HG03469 (cell line): Measurements from ENCODE around the gene POLH.
"Not testable (repeated sequence)": the region's sequence is repeated elsewhere in the genome, so short reads cannot be mapped to it uniquely, and the experiment has no call there.

ENCODE experiments used
- ATAC-seq: cut with Tn5 transposase; IDR thresholded peaks from one replicate; pipeline ENCODE4 v1.9.1; 2021; ENCODE audit warnings: mild to moderate bottlenecking, moderate library complexity, moderate number of reproducible peaks; ENCODE audit not compliant: unreplicated experiment

Gene POLH

DNA sequence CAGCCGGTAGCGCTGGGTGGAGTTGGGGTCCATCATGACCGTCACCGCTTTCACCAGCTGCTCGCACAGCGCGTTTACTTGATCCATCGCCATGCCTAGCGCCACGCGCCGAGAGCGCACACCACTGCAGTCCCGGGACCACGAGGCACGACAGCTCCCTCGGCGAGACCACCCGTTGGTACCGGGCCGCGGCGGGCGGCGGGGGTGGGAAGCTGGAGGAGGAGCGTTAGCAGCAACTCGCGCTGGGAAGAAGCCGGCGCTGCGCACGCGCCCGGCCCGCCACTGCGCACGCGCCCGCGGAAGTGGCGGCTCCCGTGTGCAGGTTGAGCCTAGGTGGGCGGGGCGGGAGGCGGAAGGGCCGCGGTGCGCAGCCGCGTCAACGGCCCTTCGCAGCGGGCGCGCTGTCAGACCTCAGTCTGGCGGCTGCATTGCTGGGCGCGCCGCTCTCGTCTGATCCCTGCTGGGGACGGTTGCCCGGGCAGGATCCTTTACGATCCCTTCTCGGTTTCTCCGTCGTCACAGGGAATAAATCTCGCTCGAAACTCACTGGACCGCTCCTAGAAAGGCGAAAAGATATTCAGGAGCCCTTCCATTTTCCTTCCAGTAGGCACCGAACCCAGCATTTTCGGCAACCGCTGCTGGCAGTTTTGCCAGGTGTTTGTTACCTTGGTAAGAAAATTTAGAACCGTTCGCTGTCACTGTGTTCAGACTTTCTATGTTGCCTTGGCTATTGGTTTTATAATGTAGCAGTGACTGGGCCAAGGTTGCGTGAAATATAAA lies at the start of gene POLH, which contains the start of gene XPO5:
Gene POLH (plus strand): TSS at position 414 of the 780 bp plus-strand sequence. CDS start 6,135 bp downstream, outside the sequence.
Gene XPO5 (minus strand): TSS at position 267 of the 780 bp plus-strand sequence. CDS start 174 bp downstream, at position 93.
- ATAC-seq, result peak; percentile 50

DNA sequence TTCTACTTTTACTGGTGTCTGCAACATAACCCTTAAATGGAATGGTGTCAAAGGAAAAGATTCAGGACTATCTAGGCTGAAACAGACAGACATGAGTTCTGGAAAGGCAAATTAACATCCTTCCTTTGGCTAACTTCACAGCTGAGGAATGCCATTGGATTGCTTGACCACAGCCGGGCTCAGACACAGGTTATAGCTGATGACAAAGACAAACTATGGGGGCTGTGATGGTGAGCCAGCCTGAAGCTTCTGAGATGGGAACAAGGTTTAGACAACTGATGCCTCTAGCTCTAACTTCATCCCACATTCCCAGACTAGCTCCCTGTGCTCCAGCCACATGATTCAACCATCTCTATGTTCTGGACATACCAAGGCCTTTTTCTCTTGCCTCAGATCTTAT lies 43.8 kb upstream of the POLH start:
- no peak for ATAC-seq

DNA sequence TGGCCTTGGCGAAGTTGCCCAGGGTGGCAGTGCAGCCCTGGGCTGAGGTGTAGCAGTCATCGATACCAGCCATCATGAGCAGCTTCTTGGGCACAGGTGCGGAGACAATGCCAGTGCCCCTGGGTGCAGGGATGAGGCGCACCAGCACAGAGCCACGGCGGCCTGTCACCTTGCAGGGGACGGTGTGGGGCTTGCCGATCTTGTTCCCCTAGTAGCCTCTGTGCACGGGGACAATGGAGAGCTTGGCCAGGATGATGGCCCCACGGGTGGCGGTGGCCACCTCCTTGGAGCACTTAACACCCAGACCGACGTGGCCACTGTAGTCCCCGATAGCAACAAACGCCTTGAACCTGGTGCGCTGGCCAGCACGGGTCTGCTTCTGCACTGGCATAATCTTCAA lies 37.0 kb upstream of the POLH start:
- ATAC-seq, result not testable (repeated sequence)

DNA sequence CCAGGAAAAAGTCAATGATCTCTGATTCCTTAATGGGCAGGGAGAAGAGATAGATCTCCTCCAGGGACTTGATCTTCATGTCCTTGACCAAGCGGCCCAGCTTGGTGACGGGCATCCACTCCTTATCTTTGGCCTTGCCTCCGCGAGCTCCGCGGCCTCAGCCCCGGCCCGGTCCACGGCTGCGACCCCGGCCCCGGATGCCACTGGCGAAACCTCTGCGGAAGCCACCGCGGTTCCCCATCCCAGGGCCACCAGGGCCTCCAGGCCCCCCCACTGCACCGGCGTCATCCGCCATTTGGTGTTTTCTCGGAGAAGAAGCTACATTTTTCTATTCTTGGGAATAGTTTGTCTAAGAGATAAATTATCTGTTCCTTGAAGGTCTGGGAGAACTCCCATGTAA lies 36.6 kb upstream of the POLH start:
- ATAC-seq, result not testable (repeated sequence)

DNA sequence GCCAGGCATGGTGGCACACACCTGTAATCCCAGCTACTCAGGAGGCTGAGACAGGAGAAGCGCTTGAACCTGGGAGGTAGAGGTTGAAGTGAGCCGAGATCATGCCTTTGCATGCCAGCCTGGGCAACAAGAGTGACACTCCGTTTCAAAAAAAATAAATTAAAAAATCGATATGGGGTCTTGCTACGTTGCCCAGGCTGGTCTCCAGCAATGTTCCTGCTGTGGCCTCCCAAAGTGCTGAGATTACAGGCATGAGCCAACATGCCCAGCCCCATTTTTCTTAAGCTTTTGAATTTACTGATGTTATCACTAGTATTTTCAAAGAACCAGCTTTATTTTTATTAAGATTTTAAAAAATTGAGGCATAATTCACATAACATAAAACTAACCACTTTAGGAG lies 35.5 kb upstream of the POLH start:
- no peak for ATAC-seq

DNA sequence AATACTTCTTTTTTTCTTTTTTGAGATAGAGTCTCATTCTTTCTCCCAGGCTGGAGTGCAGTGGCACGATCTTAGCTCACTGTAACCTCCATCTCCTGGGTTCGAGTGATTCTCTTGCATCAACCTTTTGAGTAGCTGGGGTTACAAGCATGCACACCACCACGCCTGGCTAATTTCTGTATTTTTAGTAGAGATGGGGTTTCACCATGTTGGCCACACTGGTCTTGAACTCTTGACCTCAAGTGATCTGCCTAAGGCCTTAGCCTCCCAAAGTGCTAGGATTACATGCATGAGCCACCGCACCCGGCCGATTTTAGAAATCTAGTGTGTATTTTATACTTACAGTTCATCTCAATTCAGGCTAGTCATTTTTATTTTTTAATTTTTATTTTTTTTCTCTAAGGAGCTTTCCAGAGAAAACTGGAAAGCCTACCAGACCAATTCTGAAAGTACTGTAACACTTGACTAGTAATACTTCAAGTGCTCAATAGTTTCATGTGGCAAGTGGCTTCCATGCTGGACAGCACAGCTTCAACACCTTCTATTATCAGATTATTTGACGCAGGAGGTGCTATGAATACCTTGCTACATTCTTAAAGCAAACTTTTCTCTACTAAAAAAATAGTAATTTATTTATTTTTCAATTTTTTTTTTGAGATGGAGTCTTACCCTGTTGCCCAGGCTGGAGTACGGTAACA lies 34.1 kb upstream of the POLH start:
- no peak for ATAC-seq

DNA sequence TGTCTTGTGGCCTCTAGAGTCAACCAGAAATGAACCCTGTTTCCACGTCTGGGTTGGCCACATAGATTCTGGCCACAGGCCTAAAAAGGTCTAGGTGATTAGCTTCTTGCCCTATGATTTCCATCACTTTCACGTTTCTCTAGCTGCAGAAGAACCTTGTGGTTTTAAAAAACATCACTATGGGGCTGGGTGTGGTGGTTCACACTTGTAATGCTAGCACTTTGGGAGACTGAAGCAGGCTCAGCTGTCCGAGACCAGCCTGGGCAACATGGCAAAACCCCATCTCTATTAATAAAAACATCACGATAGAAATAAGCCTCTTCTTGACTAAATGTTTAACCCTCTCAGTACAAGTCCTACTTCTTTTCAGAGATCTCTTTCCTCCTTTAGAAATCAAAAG lies 31.5 kb upstream of the POLH start:
- no peak for ATAC-seq

DNA sequence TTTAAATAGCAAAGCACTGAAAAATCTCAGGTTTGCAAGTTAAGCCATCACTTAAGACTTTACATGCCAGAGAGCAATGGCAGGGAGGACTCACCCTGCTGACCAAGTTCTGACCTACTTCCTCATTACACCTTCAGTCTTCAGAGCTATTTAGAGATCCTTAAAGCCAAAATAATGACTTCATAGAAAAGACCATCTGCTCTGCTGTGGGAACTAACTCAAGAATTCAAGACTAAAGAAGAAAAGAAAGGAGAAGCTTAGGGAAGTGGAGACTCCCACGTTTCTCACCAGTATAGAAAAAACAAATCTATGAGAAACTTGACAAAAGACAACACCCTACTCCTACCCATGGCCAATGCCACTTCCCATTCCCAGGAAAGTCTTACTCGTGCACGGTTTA lies 28.8 kb upstream of the POLH start:
- ATAC-seq, result no peak

DNA sequence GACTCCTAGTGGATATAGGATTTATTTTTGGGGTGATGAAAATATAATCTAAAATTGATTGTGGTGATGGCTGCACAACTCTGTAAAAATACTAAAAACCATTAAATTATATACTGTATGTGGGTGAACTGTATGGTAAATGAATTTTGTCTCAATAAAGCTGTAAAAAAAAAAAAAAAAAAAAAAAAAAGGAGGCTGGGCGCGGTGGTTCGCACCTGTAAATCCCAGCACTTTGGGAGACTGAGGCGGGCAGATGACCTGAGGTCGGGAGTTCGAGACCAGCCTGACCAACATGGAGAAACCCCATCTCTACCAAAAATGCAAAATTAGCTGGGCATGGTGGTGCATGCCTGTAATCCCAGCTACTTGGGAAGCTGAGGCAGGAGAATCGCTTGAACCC lies 18.4 kb upstream of the POLH start:
- ATAC-seq, result not testable (repeated sequence)

DNA sequence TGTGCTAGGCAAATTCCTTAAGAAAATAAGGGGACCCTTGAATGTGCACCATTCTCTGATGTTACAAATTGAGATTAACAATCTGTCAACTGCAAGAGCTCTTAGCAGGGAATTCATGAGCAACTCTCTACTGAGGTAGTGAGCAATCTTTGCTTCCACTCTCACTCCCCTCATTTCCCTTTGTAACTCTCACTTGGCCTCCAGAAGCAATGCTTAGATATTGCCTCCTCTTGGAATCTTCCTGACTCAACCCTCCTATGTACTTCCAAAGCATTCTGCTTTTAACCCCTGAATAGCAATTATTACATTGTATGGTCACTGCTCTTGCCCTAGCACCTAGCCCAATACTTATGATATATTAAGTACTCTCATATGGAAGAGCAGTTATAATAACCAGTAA lies 16.7 kb upstream of the POLH start:
- ATAC-seq, result no peak

DNA sequence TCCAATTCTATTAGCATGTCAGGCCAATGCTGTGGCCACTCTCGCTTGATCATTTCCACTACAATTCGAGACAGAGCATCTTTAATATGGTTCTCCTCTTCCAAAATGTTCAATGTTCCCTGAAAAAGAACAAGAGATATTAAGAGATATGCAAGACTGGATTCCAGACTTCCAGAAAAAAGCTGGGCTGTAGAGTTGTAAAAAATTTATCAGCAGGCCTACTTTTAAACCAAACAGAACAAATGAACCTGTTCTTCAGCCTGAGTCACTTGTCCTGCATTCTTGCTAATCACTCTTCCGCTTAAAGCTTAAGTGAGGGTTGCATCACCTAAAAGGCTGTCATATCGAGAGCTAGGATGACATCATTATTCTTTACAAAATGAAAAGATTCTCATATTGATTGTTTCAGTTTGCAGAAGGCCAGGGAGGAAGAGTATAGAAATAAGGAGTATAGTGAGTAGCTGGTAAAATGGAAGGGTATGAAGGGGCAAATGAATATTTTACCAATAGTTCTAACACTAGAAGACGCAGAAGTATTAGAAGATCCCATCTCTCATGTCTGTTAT lies 5.0 kb upstream of the POLH start:
- ATAC-seq, result no peak

DNA sequence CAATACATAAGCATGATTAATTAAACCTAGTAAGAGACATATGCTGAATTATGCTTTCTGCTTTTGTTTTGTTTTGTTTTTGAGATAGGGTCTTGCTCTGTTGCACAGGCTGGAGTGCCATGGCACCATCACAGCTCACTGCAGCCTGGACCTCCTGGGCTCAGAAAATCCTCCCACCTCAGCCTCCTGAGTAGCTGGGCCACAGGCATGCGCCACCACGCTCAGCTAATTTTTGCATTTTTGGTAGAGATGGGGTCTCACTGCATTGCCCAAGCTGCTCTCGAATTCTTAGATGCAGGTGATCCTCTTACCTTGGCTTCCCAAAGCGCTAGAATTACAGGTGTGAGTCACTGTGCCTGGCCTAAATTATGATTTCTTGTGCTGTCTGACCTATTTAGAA lies 4.0 kb upstream of the POLH start:
- no peak for ATAC-seq

DNA sequence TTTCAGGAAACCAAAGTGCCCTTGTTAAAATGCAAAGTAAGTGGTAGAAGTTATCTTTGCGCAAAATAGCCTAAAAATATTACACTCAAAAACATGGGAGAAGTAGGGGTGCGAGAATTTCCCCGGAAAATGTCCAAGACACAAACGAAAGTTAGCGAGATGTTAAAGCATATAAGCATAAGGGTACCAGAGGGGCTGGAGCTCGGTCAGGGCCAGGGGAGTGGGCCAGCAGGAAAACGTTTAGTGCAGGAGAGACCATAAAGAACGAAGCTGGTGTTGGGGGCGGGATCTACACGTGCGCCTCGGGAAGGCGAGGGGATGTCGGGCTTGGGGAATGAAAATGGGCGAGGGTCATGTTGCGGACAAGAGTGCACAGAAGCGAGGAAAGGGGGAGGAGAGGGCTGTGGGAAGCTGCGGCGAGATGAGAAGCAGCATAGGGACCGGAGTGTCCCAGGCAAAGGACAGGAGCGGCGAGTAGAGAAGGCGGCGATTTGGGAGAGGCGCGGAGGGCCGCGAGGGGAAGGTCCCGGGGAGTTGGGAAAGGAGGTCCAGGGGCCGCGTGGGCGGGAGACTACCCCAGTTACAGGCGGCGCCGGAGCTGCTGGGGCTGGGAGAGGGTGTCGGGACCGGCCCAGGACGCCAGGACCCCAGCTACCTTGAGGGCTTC lies 747 bp upstream of the POLH start:
- ATAC-seq, result no peak

DNA sequence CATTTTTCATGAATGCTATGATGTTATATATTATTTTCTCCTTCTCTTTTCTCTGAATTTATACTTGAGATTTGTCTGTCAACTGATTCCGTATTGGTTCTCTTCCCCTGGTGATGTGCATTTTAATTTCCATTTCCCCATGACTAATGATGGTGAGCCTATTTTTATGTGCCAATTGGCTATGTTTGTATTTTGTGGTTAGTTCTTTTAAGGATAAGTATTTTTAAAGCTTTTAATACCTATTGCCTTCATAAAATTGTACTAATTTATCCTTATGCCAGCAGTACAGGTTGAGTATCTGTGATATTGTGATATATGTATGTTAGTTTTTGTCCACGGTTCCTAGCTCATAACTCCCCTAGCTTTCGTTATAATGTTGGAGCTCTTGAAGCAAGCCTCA lies 2.8 kb downstream of the POLH start:
- ATAC-seq, result no peak

DNA sequence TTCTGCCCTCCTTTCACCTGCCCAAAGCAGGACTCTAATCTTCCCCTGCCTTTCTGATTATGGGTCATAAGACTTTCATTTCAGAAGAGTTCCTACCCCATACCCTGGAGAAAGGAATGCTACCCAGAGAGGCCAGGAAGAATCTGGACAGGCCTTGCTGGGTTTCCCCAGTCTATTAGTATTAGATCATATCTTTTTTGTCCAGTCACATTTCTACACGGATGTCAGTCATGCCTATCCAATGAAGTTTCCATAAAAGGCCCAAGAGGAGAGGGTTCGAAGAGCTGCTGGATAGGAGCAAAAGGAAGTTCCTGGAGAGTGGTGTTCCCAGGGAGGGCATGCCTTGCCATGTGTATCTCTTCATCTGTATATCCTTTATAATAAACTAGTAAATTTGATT lies 3.2 kb downstream of the POLH start:
- no peak for ATAC-seq

DNA sequence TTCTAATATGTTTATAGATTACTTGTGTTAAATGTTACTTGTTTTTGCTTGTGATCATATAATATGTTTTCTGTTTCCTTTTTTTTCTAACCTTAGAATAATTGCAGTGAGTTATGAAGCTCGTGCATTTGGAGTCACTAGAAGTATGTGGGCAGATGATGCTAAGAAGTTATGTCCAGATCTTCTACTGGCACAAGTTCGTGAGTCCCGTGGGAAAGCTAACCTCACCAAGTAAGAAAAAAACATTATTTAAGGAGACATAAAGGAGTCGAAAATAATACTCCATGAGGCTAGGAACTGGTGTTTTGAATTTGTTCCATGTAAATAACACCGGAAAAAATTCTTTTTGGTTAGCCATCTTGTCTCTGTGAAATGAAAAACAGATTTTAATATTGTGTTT lies 6.9 kb downstream of the POLH start:
- ATAC-seq, result no peak

DNA sequence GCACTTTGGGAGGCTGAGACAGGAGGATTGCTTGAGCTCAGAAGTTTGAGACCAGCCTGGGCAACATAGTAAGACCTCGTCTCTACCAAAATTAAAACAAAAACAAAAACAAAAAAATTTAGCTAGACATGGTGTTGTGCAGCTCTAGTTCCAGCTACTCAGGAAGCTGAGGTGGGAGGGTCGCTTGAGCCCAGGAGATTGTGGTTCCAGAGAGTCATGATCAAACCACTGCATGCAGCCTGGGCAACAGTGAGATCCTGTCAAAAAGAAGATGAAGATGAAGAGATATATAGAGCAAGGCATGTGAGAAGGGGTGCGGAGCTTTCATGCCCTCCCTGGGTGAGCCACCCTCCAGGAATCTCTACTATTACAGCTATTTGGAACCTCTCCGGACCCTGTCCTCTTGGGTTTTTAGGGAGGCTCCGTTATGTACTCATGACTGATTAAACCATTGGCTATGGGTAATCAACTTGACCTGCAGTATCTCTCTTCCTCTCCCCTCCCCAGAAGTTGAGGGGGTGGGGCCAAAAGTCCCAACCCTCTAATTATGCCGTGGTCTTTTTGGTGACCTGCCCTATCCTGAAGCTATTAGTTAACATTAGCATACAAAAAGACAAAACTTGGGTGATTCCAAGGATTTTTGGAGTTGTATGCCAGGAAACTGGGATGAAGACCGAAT lies 9.0 kb downstream of the POLH start:
- no peak for ATAC-seq

DNA sequence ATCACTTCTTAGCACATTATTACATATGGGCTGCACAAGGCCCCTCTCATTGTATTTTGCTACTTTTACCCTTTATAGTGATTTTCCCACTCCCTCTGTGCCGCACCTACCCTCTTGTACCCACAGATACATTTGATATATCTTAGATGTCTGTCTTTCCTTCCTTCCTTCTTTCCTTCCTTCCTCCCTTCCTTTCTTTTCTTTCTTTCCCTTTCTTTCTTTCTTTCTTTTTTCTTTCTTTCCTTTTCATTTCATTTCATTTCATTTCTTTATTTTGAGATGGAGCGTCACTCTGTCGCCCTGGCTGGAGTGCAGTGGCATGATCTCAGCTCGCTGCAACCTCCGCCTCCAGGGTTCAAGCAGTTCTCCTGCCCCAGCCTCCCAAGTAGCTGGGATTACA lies 12.2 kb downstream of the POLH start:
- no peak for ATAC-seq

DNA sequence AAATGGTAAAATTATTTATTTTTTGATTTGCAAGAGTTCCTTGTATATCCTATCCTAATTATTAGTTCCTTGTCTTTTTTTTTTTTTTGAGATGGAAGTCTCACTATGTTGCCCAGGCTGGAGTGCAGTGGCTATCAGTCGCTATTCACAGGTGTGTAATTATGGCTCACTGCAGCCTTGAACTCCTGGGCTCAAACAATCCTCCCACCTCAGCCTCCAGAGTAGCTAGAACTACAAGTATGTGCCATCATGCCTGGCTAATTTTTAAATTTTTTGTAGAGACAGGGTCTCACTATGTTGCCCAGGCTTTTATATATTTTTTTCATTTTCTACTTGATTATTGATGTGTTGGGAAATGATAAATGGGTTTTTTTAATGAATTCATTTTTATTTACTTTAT lies 13.6 kb downstream of the POLH start:
- not testable (repeated sequence) for ATAC-seq

DNA sequence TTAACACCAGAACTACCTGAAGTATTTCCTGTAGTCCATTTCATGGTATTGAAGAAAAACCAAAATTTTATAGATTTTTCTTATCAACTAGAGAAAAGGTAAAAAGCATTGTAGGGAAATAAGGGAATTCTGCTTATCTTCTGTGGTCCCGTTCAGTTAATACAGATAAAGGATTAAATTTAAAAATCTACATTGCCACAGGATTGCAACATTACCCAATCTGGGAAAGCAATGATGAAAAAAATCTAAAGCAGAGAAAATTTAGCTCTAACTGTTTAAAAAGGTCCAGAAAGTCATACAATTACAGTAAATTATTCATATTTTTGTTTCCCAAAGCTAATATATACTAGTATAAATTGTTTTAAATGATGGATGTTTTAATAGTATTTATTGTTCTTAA lies 18.0 kb downstream of the POLH start:
- ATAC-seq, result no peak

DNA sequence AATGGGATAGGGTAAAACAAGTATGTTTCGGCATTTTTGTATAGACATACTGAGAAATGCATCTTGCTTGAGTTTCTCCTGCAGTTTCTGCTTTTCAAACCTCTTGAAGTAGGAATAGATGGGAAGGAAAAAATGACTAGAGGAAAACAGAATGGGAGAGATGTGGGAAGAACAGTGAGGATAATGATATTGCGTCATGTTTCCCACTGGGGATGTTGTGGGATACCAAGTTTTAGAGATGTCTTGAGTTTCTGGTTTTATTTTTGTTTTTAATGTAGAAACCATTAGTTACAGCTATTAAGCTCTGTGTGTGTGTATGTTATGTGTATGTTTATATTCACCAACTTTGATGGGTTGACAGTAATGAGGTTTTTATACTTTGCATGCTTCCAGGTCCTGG lies 24.6 kb downstream of the POLH start:
- ATAC-seq, result no peak
